Cardiac muscle cell (in vitro differentiated cells and primary cell): Measurements from ENCODE around the gene IFNA1. TPM values are rescaled to one million over a fixed set of nuclear protein-coding genes. Genes with fewer than 3 reads are reported as not detected.

Experiments
- DNase-seq, 2 donors: peaks; one replicate each; pipeline versions ENCODE4 v3.0.0 to v3.0.0-alpha.2; 2010 to 2017; ENCODE audit warnings: low read depth in 1 of 2, low spot score in 1 of 2
- H3K27ac ChIP-seq: fragments of 200-600 bp; sonication (generic); 2 replicates; pipeline ENCODE4 v1.5.1; 2016
- H3K27me3 ChIP-seq: fragments of 200-600 bp; sonication (generic); 2 replicates; pipeline ENCODE4 v1.6.0; 2016; ENCODE audit warnings: control low read depth
- H3K36me3 ChIP-seq: fragments of 200-600 bp; sonication (generic); 2 replicates; pipeline ENCODE4 v1.5.1; 2016; ENCODE audit warnings: control low read depth
- H3K4me1 ChIP-seq: fragments of 200-600 bp; sonication (generic); 2 replicates; pipeline ENCODE4 v1.8.1; 2017; ENCODE audit warnings: low read depth, mild to moderate bottlenecking, mixed run types
- H3K4me3 ChIP-seq: fragments of 200-600 bp; sonication (generic); 2 replicates; pipeline ENCODE4 v1.5.1; 2016; ENCODE audit warnings: mild to moderate bottlenecking
- H3K9me3 ChIP-seq: fragments of 200-600 bp; sonication (generic); 2 replicates; pipeline ENCODE4 v1.5.1; 2017; ENCODE audit warnings: low read depth, mild to moderate bottlenecking, control low read depth
- polyA plus RNA-seq: library from polyadenylated mRNA; unstranded; fragments of >200 nt; fragmentation: Nextera tagmentation; extraction: Ambion mirVana; gene quantifications from 2 replicates; pipeline ENCODE4 v1.2.1, GENCODE V29; 2016
- total RNA-seq: library from RNA; depleted of rRNA; stranded (reverse); fragments of >200 nt; gene quantifications from 2 replicates; pipeline ENCODE4 v1.2.3, GENCODE V29; 2016
- TF ChIP-seq, protein P1 (sequence below): IDR thresholded peaks from 2 replicates; pipeline ENCODE4 v1.5.1; 2012; ENCODE audit warnings: low read depth, mild to moderate bottlenecking, low read length

Gene IFNA1
- not detected in 2 replicates for total RNA-seq
- polyA plus RNA-seq: not detected in 2 replicates

DNA sequence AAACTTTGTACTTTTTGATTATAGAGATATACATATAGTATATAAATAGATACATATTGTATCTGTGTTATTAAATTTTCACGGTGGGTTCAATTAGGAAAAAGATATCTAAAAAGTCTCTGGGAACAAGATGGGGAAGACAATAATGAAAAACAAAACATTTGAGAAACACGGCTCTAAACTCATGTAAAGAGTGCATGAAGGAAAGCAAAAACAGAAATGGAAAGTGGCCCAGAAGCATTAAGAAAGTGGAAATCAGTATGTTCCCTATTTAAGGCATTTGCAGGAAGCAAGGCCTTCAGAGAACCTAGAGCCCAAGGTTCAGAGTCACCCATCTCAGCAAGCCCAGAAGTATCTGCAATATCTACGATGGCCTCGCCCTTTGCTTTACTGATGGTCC lies at the start of gene IFNA1:
IFNA1 (plus strand) TSS at position 301 of the 400 bp plus-strand sequence; CDS start at position 370, 69 bp downstream.
- Histone ChIP-seq H3K27ac (no peak within 1 kb of the TSS), H3K4me3 (no peak within 1 kb of the TSS), H3K27me3 (no peaks in the 10 kb centered on the region), H3K4me1 (no peaks in the 10 kb centered on the region), H3K36me3 (no peaks in the 10 kb centered on the region), H3K9me3 (no peaks in the 10 kb centered on the region)
- TF ChIP-seq, protein P1, sequence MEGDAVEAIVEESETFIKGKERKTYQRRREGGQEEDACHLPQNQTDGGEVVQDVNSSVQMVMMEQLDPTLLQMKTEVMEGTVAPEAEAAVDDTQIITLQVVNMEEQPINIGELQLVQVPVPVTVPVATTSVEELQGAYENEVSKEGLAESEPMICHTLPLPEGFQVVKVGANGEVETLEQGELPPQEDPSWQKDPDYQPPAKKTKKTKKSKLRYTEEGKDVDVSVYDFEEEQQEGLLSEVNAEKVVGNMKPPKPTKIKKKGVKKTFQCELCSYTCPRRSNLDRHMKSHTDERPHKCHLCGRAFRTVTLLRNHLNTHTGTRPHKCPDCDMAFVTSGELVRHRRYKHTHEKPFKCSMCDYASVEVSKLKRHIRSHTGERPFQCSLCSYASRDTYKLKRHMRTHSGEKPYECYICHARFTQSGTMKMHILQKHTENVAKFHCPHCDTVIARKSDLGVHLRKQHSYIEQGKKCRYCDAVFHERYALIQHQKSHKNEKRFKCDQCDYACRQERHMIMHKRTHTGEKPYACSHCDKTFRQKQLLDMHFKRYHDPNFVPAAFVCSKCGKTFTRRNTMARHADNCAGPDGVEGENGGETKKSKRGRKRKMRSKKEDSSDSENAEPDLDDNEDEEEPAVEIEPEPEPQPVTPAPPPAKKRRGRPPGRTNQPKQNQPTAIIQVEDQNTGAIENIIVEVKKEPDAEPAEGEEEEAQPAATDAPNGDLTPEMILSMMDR: no peak
- DNase-seq: no peak

- Histone ChIP-seq H3K27me3 (peaks cover 36% of the 10 kb centered on the region), H3K4me1 (no peaks in the 10 kb centered on the region), H3K9me3 (no peaks in the 10 kb centered on the region), H3K36me3 (no peaks in the 10 kb centered on the region), H3K27ac (no peak overlapping the region), H3K4me3 (no peak overlapping the region)
- TF ChIP-seq, protein P1: no peak
- DNase-seq: peak in 1 of 2 donors; percentile 19
These were observed 48.0 kb upstream of the IFNA1 start for GRCh38 chr9:21392270-21392669.

GRCh38 chr9:21395778-21396717 lies 44.2 kb upstream of the IFNA1 start:
- peak; percentile 31 to 81 for DNase-seq
- Histone ChIP-seq H3K4me1 (no peaks in the 10 kb centered on the region), H3K27me3 (peaks cover 61% of the 10 kb centered on the region), H3K4me3 (peak overlapping the region; percentile 34), H3K27ac (no peak overlapping the region), H3K9me3 (no peaks in the 10 kb centered on the region), H3K36me3 (no peaks in the 10 kb centered on the region)
- TF ChIP-seq, protein P1: peak; percentile 85

GRCh38 chr9:21398955-21399489 lies 41.2 kb upstream of the IFNA1 start:
- Histone ChIP-seq H3K9me3 (no peaks in the 10 kb centered on the region), H3K36me3 (no peaks in the 10 kb centered on the region), H3K27me3 (peaks cover 87% of the 10 kb centered on the region), H3K27ac (no peak overlapping the region), H3K4me3 (no peak overlapping the region), H3K4me1 (no peaks in the 10 kb centered on the region)
- DNase-seq: no peak
- TF ChIP-seq, protein P1: no peak

GRCh38 chr9:21399956-21400355 lies 40.3 kb upstream of the IFNA1 start:
- Histone ChIP-seq H3K36me3 (no peaks in the 10 kb centered on the region), H3K4me1 (no peaks in the 10 kb centered on the region), H3K27ac (no peak overlapping the region), H3K27me3 (peaks cover 85% of the 10 kb centered on the region), H3K9me3 (no peaks in the 10 kb centered on the region), H3K4me3 (no peak overlapping the region)
- TF ChIP-seq, protein P1: no peak
- no peak for DNase-seq
